Measurements from ENCODE around the gene ARHGAP6. TPM values are rescaled to one million over a fixed set of nuclear protein-coding genes. Genes with fewer than 3 reads are reported as not detected.
A peak's percentile ranks its signal among the peaks of the same experiment; 100 is the strongest.

The ARHGAP6 gene
- total and polyA plus RNA-seq, 2 donors (not counting 3 experiments of a cell fraction or from before 2014, with no cell fraction given): 0.69 to 0.83 TPM

DNA sequence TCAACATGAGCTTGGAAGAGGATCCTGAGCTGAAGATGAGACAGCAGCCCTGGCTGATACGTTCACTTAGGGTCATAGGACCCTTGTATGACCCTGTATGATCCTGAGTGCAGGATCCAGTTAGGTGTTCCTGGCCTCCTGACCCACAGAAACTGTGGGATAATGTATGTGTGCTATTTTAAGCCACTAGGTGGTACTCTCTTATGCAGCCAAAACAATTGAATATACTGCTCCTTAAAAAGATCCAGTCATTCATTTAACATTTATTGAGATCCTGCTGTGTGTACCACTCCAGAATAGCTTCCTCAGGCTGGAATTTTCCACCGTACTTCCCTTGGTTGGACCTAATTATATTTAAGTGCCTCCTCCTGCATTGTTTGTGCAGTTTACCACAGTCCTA is 205.4 kb downstream of the ARHGAP6 start:
- Histone ChIP-seq H3K79me2 (ENCODE audit: control insufficient read depth, insufficient read depth, low read length) (no peaks in the 10 kb centered on the region), H3K9ac (replicated peaks; ENCODE audit: extremely low read depth, insufficient read depth, low read length) (no peak overlapping the region), H3K4me2 (ENCODE audit: insufficient read depth, low read length) (no peak overlapping the region), H3K27me3 (ENCODE audit: control insufficient read depth in 2 of 2, insufficient read depth in 2 of 2, low read length in 2 of 2) (no peaks in the 10 kb centered on the region), H3K9me3 (replicated peaks; ENCODE audit: control insufficient read depth, insufficient read depth, low read length) (no peaks in the 10 kb centered on the region), H3K36me3 (ENCODE audit: control insufficient read depth in 2 of 2, extremely low read depth in 1 of 2, insufficient read depth in 2 of 2, low read length in 2 of 2) (no peaks in the 10 kb centered on the region), H3K9me1 (replicated peaks; ENCODE audit: control insufficient read depth, extremely low read depth, insufficient read depth, low read length) (no peaks in the 10 kb centered on the region), H2AFZ (ENCODE audit: low read depth, low read length) (no peak overlapping the region), H3K4me3 (replicated peaks in 1 of 3; ENCODE audit: insufficient read depth in 1 of 3, low read depth in 1 of 3, low read length in 3 of 3) (no peak overlapping the region), H3K27ac (ENCODE audit: insufficient read depth, low read depth, low read length) (no peak overlapping the region), H3K4me1 (ENCODE audit: control insufficient read depth, extremely low read depth, insufficient read depth, low read length) (no peaks in the 10 kb centered on the region), H4K20me1 (replicated peaks; ENCODE audit: control insufficient read depth, extremely low read depth, insufficient read depth, low read length) (no peaks in the 10 kb centered on the region)
- TF ChIP-seq FOS (IDR thresholded peaks at IDR 0.05; ENCODE audit: borderline replicate concordance, insufficient read depth, low read length): no peak
- FAIRE-seq (peak; percentile 62), DNase-seq (ENCODE audit: low read depth, low spot score) (no peak)
- intact Hi-C loops (cut with micrococcal nuclease): no loop called here
- dilution Hi-C loops (cut with MboI; ENCODE audit: extremely low pct_ligation_motif_present, low sequenced_read_pairs): no loop called here
- BruUV-seq (replicated peaks): no TSS peak
- POLR2A ChIA-PET: no interaction called here
- CTCF ChIA-PET: interaction anchor here (1.5 to 1.7 kb wide), 2 partner anchors 10 to 79 kb away, joined by 4 to 6 read pairs; no protein-coding TSS in a partner anchor

DNA sequence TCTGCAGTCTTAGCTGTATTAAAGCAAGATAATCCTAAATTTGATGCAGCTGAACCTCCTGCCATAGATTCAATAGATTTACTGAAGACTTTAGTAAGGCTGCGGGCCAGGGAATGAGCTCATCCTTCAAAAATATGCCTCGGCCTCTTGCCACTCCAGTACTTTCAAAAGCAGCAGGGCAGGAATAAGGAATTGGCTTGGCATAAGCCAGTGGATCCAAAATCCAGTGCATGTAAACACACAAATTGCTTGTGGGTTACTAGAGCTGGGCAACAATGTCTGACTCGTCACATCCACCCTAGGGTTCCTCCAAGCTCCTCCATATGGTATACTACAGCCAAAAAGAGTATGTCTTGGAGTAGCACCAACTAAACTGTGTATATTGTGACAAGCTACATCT is 207.6 kb downstream of the ARHGAP6 start:
- Histone ChIP-seq H3K27ac (ENCODE audit: insufficient read depth, low read depth, low read length) (no peak overlapping the region), H3K79me2 (ENCODE audit: control insufficient read depth, insufficient read depth, low read length) (no peaks in the 10 kb centered on the region), H3K9me1 (replicated peaks; ENCODE audit: control insufficient read depth, extremely low read depth, insufficient read depth, low read length) (no peaks in the 10 kb centered on the region), H3K27me3 (ENCODE audit: control insufficient read depth in 2 of 2, insufficient read depth in 2 of 2, low read length in 2 of 2) (no peaks in the 10 kb centered on the region), H3K9me3 (replicated peaks; ENCODE audit: control insufficient read depth, insufficient read depth, low read length) (no peaks in the 10 kb centered on the region), H3K36me3 (ENCODE audit: control insufficient read depth in 2 of 2, extremely low read depth in 1 of 2, insufficient read depth in 2 of 2, low read length in 2 of 2) (no peaks in the 10 kb centered on the region), H3K4me1 (ENCODE audit: control insufficient read depth, extremely low read depth, insufficient read depth, low read length) (no peaks in the 10 kb centered on the region), H3K4me3 (replicated peaks in 1 of 3; ENCODE audit: insufficient read depth in 1 of 3, low read depth in 1 of 3, low read length in 3 of 3) (no peak overlapping the region), H2AFZ (ENCODE audit: low read depth, low read length) (no peak overlapping the region), H4K20me1 (replicated peaks; ENCODE audit: control insufficient read depth, extremely low read depth, insufficient read depth, low read length) (no peaks in the 10 kb centered on the region), H3K9ac (replicated peaks; ENCODE audit: extremely low read depth, insufficient read depth, low read length) (no peak overlapping the region), H3K4me2 (ENCODE audit: insufficient read depth, low read length) (no peak overlapping the region)
- TF ChIP-seq EZH2 (IDR thresholded peaks at IDR 0.05; ENCODE audit: borderline replicate concordance, low read depth, low read length, severe bottlenecking) (no peak), MYC (IDR thresholded peaks at IDR 0.05; ENCODE audit: low read depth, low read length) (no peak), FOS (IDR thresholded peaks at IDR 0.05; ENCODE audit: borderline replicate concordance, insufficient read depth, low read length) (no peak), GATA2 (IDR thresholded peaks at IDR 0.05; ENCODE audit: insufficient read depth, insufficient read length, low read depth, low read length) (no peak), POLR2AphosphoS5 (IDR thresholded peaks at IDR 0.05; ENCODE audit: insufficient read depth, low read depth, low read length) (no peak), JUN (IDR thresholded peaks at IDR 0.05; ENCODE audit: borderline replicate concordance, insufficient read depth, insufficient read length, low read depth) (no peak), POLR2A (IDR thresholded peaks at IDR 0.05; ENCODE audit: low read depth, low read length) (no peak)
- TF ChIP-seq, protein P1, sequence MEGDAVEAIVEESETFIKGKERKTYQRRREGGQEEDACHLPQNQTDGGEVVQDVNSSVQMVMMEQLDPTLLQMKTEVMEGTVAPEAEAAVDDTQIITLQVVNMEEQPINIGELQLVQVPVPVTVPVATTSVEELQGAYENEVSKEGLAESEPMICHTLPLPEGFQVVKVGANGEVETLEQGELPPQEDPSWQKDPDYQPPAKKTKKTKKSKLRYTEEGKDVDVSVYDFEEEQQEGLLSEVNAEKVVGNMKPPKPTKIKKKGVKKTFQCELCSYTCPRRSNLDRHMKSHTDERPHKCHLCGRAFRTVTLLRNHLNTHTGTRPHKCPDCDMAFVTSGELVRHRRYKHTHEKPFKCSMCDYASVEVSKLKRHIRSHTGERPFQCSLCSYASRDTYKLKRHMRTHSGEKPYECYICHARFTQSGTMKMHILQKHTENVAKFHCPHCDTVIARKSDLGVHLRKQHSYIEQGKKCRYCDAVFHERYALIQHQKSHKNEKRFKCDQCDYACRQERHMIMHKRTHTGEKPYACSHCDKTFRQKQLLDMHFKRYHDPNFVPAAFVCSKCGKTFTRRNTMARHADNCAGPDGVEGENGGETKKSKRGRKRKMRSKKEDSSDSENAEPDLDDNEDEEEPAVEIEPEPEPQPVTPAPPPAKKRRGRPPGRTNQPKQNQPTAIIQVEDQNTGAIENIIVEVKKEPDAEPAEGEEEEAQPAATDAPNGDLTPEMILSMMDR (IDR thresholded peaks at IDR 0.05; ENCODE audit: extremely low read depth in 1 of 2, insufficient read depth in 1 of 2, low read depth in 1 of 2, low read length in 2 of 2): no peak
- TF ChIP-seq, protein P2, sequence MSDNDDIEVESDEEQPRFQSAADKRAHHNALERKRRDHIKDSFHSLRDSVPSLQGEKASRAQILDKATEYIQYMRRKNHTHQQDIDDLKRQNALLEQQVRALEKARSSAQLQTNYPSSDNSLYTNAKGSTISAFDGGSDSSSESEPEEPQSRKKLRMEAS (IDR thresholded peaks at IDR 0.05; ENCODE audit: insufficient read depth, insufficient read length): no peak
- FAIRE-seq: no peak
- intact Hi-C loops (cut with micrococcal nuclease): loop anchor here (10.0 kb wide), 1 partner anchor 313 kb away; no protein-coding TSS in a partner anchor
- no peak for DNase-seq (ENCODE audit: low read depth, low spot score)
- CTCF ChIA-PET: interaction anchor here (1.1 kb wide), 1 partner anchor 77 kb away, joined by 4 read pairs; no protein-coding TSS in a partner anchor
- POLR2A ChIA-PET: no interaction called here
- no TSS peak for BruUV-seq (replicated peaks)
- dilution Hi-C loops (cut with MboI; ENCODE audit: extremely low pct_ligation_motif_present, low sequenced_read_pairs): no loop called here
